Vagina (tissue), 2 donors: Measurements from ENCODE around the gene IRX4. TPM values are rescaled to one million over a fixed set of nuclear protein-coding genes. Genes with fewer than 3 reads are reported as not detected.

Experiments used
- DNase-seq, 2 donors: peaks; one replicate each; pipeline ENCODE4 v3.0.0-alpha.2; 2017; ENCODE audit errors: extremely low spot score in 2 of 2
- H3K27ac ChIP-seq: fragments of 200-600 bp; sonication (generic); one replicate; pipeline ENCODE4 v1.5.1; 2019
- H3K27me3 ChIP-seq: fragments of 200-600 bp; sonication (generic); one replicate; pipeline ENCODE4 v1.5.1; 2019
- H3K36me3 ChIP-seq, 2 donors: fragments of 200-600 bp; sonication (generic); one replicate each; pipeline ENCODE4 v1.5.1; 2017 to 2019
- H3K4me1 ChIP-seq: fragments of 200-600 bp; sonication (generic); one replicate; pipeline ENCODE4 v1.5.1; 2019
- H3K4me3 ChIP-seq, 2 donors: fragments of 200-600 bp; sonication (generic); 1 replicate in 1 of 2; 2 replicates in 1 of 2; pipeline ENCODE4 v1.5.1; 2016 to 2019
- H3K9me3 ChIP-seq: fragments of 200-600 bp; sonication (generic); one replicate; pipeline ENCODE4 v1.5.1; 2019
- POLR2A ChIP-seq, 2 donors: fragments of 450-650 bp; IDR thresholded peaks; one replicate each; pipeline ENCODE4 v1.6.1; 2017; ENCODE audit warnings: antibody characterized with exemption in 2 of 2, mild to moderate bottlenecking in 2 of 2, moderate library complexity in 2 of 2
- POLR2AphosphoS5 ChIP-seq, 2 donors: sonication (generic); formaldehyde crosslinking; IDR thresholded peaks; one replicate each; pipeline ENCODE4 v1.9.0; 2017; ENCODE audit warnings: antibody characterized with exemption in 2 of 2, mild to moderate bottlenecking in 2 of 2, low read depth in 1 of 2; ENCODE audit not compliant: insufficient read depth in 1 of 2
- intact Hi-C: fragments of 100-400 bp; cut with DNase I; formaldehyde crosslinking; loops from one replicate; pipeline ENCODE4 v1.15.1; 2023
- total RNA-seq: library from RNA; depleted of rRNA; stranded (reverse); fragments of >200 nt; gene quantifications from one replicate; pipeline ENCODE4 v1.2.3, GENCODE V29; 2016
- TF ChIP-seq, protein P1 (sequence below), 3 experiments: fragments of 450-650 bp in 2 of 3; fragments of 200-600 bp in 1 of 3; sonication (generic) in 1 of 3; IDR thresholded peaks; one replicate each; pipeline ENCODE4 v1.5.1; 2017 to 2019; ENCODE audit warnings: antibody characterized with exemption in 3 of 3, mild to moderate bottlenecking in 2 of 3, moderate library complexity in 2 of 3

The IRX4 gene
- total RNA-seq, 1 donor from 2014 or later = 26.8 TPM

DNA sequence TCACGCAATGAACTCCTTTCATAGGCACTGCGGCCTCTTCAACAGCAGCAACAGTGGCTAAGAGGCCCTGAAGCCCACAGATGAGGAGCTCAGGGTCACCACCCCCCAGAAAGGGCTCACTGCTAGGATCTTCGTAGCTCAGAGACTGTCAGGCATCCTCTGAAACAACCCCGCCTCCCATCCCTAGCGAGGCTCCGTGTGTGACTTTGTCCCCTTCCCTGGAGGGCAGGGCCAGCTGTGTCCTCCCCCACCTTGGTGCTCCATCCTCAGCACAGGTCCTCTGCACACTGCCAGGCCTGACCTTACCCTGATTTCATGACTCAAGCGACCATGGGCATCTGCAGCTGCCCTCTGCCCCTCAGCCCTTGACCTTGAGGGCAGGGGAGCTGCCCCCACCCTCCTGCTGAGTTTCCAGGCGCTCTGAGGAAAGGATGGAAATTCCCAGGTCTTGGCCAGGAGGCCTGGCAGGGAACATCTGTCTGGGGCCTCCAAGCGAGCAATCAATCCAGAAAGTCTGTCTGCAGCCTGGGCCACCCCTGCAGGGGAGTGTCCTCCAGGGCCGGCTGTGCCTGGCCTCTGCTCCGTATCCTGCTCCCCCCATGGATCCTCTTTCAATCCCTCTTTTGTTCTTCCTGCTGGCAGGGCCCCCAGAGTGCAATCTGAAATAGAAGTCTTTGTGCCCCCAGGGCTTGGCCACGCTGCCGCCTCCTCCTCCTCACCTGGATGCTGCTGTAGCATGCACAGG is 6.8 kb upstream of the IRX4 start:
- Histone ChIP-seq H3K4me1 (no peaks in the 10 kb centered on the region), H3K9me3 (no peaks in the 10 kb centered on the region), H3K27ac (no peak overlapping the region), H3K27me3 (no peaks in the 10 kb centered on the region), H3K4me3 (no peak overlapping the region), H3K36me3 (no peaks in the 10 kb centered on the region)
- no peak for DNase-seq
- intact Hi-C loops = no loop called here
- no peak for TF ChIP-seq POLR2AphosphoS5 (IDR thresholded peaks at IDR 0.05; ENCODE audit: insufficient read depth in 1 of 2, low read depth in 1 of 2)
- TF ChIP-seq POLR2A (IDR thresholded peaks at IDR 0.05) = no peak
- TF ChIP-seq, protein P1, sequence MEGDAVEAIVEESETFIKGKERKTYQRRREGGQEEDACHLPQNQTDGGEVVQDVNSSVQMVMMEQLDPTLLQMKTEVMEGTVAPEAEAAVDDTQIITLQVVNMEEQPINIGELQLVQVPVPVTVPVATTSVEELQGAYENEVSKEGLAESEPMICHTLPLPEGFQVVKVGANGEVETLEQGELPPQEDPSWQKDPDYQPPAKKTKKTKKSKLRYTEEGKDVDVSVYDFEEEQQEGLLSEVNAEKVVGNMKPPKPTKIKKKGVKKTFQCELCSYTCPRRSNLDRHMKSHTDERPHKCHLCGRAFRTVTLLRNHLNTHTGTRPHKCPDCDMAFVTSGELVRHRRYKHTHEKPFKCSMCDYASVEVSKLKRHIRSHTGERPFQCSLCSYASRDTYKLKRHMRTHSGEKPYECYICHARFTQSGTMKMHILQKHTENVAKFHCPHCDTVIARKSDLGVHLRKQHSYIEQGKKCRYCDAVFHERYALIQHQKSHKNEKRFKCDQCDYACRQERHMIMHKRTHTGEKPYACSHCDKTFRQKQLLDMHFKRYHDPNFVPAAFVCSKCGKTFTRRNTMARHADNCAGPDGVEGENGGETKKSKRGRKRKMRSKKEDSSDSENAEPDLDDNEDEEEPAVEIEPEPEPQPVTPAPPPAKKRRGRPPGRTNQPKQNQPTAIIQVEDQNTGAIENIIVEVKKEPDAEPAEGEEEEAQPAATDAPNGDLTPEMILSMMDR (IDR thresholded peaks at IDR 0.05) = no peak

DNA sequence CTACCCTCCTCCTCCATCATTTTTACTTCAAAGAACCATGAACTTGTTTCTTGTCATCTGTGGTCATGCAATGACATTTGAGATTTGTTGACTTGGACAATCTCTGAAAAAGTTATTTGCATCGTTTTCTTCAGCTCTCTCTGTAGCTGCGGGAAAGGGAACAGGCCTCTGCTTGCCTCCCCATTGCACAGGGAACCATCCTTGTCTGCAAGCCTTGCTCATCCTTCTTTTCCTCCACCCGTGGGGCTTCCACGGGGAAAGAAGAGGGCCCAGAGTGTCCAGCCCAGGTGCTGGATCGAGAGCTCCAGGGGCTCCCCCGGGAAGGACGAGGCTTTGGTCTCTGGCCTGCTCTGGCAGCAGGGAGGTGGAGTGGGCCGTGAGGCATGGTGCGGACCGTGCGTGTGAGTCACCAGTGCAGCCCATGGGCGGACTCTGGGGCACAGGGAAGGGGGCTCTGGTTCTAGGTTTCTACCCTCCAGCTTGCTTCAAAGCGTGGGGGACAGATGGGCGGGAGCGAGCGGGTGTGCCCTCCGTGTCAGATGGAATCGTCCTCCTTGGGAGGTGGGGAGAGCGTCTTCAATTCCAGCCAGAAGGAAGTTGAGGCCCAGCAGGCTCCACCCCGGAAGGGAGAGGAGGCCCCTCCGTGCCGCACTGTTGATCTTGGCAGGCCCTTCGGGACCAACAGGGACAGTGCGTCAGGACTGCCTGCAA is 6.0 kb upstream of the IRX4 start:
- DNase-seq = no peak
- no peak overlapping the region for H3K27ac ChIP-seq
- H3K36me3 ChIP-seq = no peaks in the 10 kb centered on the region
- TF ChIP-seq, protein P1 (IDR thresholded peaks at IDR 0.05) = no peak
- no peak for TF ChIP-seq POLR2A (IDR thresholded peaks at IDR 0.05)
- no peak for TF ChIP-seq POLR2AphosphoS5 (IDR thresholded peaks at IDR 0.05; ENCODE audit: insufficient read depth in 1 of 2, low read depth in 1 of 2)
- H3K4me3 ChIP-seq = no peak overlapping the region
- H3K9me3 ChIP-seq = no peaks in the 10 kb centered on the region
- intact Hi-C loops = no loop called here
- peaks cover 7% of the 10 kb centered on the region for H3K4me1 ChIP-seq
- no peaks in the 10 kb centered on the region for H3K27me3 ChIP-seq

DNA sequence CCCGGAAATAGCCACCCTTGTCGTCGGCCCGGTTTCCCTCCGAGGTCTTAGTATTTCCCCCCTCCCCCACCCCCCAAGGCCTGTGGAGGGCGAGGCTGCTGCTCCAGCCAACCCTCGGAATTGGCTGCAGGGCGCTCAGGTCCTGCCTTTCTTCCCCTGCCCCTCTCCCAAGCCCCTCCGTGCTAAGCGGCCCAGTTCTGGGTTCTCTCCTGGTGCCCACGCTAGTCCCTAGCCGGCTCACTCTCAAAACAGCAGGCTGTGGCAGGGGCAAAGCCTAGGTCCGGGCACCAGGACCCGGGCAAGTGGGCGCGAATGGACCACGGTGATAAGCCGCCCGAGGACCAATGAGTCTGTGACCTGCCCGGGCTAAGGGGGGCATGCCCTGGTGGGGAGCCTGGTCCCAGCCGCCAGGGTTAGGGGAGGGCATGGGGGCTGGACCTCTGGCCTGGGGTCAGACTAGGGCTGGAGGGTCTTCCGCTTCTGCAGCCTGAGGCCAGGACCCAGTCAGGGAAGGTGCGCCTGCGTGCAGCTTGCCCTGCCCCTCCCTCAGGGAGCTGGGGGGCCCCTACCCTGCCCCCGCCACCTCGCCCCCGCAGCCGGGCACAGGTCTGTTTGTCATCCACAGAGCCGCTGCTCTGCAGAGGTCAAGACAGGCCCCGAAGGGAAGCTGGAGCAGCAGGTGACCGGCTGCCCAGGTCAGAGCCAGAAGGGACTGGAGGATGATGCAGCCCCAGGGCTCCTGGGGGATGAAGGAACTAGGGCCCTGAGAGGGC is 5.0 kb upstream of the IRX4 start:
- no peak for DNase-seq
- peaks cover 16% of the 10 kb centered on the region for H3K4me1 ChIP-seq
- H3K4me3 ChIP-seq = peak overlapping the region; percentile 31 to 50
- intact Hi-C loops = no loop called here
- peak overlapping the region; percentile 67 for H3K27ac ChIP-seq
- TF ChIP-seq POLR2A (IDR thresholded peaks at IDR 0.05) = no peak
- TF ChIP-seq, protein P1 (IDR thresholded peaks at IDR 0.05) = no peak
- TF ChIP-seq POLR2AphosphoS5 (IDR thresholded peaks at IDR 0.05; ENCODE audit: insufficient read depth in 1 of 2, low read depth in 1 of 2) = no peak
- H3K9me3 ChIP-seq = no peaks in the 10 kb centered on the region
- no peaks in the 10 kb centered on the region for H3K27me3 ChIP-seq
- H3K36me3 ChIP-seq = no peaks in the 10 kb centered on the region

DNA sequence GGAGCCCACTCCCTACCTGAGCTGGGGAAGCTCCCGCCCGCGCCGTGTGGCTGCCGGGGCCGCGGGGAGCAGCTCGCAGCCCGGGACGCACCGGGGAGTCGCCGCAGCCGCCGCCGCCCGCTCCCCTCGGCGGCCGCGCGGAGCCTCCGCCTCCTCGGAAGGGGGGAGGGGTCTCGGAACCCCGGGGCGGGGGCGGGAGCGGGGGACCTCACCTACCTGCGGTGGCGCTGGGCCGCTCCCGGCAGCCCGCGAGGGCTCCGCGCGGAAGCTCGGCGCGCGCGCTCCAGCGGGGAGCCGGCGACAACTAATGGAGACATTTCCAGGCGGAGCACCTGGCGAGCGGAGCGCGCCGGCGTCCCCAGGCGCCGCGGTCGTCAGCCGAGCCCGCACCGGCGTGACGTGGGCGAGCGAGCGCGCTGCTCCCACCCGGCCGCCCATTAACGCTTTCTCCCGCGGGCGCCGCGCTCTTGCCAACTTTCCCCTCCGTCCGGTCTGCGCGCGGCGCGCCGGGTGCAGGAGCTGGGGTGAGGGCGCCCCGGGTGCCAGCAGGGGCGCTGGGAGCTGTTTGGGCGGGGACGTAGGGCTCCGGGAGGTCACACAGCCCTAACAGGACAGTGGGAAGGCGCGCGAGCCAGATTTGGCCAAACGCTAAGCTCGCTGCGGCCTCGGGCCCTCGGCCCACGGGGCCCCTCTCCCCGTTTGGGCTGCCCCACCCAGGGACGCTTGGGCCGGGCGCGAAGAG is 4.3 kb upstream of the IRX4 start:
- Histone ChIP-seq H3K27ac (peak overlapping the region; percentile 67), H3K4me1 (peaks cover 23% of the 10 kb centered on the region), H3K36me3 (no peaks in the 10 kb centered on the region), H3K9me3 (no peaks in the 10 kb centered on the region), H3K27me3 (no peaks in the 10 kb centered on the region), H3K4me3 (peak overlapping the region; percentile 31 to 50)
- TF ChIP-seq, protein P1 (IDR thresholded peaks at IDR 0.05) = no peak
- TF ChIP-seq POLR2A (IDR thresholded peaks at IDR 0.05) (no peak), POLR2AphosphoS5 (IDR thresholded peaks at IDR 0.05; ENCODE audit: insufficient read depth in 1 of 2, low read depth in 1 of 2) (no peak)
- no peak for DNase-seq
- intact Hi-C loops = no loop called here
